ENCODE results near the gene MTRF1L.
"Not testable (repeated sequence)": the region's sequence is repeated elsewhere in the genome, so short reads cannot be mapped to it uniquely, and the experiment has no call there.

Gene MTRF1L

GRCh38 chr6:152966168-152966894 is 36.2 kb downstream of the MTRF1L start:
- DNase-seq = not testable (repeated sequence)

GRCh38 chr6:152959333-152959732 is 43.2 kb downstream of the MTRF1L start:
- DNase-seq = no peak

DNA sequence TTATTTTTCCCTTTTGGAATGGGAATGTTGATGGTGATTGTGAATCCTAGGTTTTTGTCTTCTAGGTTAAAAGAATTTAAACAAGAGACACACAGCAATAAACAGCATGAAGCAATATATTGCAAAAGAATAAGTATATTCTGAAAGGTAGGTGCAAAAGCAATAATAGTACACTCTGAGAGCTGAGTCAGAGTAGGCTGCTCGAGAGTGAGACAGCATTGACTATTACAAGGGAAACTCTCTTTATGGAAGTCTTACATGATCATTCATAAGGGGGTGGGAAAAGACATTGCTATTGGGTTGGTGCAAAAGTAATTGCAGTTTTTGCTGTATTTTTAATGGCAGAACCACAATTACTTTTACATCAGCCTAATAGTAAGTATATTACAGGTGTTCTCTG is 44.7 kb downstream of the MTRF1L start:
- DNase-seq = no peak

- no peak for DNase-seq
Measured at GRCh38 chr6:152954443-152954842, 48.1 kb downstream of the MTRF1L start.

GRCh38 chr6:152952866-152953509 is 49.5 kb downstream of the MTRF1L start:
- no peak for DNase-seq

DNA sequence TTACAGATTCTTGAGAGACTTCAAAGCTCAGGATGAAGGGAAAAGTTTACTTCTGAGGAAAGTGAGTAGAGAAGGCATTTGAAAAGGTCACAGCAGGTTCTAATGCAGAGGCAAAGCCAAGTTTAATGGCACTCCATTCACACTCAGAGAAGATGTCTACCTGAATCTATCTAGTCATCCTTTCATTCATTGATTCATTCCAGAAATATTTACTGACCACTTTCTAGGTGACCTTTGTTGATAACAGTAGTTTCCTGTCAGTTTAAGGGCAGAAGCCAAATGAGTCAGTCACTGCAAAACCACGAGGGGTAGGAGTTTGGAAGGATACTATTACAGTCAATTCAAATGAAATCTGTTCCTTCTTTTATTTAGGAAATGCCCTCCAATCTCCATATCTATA is 50.5 kb downstream of the MTRF1L start:
- no peak for DNase-seq

DNA sequence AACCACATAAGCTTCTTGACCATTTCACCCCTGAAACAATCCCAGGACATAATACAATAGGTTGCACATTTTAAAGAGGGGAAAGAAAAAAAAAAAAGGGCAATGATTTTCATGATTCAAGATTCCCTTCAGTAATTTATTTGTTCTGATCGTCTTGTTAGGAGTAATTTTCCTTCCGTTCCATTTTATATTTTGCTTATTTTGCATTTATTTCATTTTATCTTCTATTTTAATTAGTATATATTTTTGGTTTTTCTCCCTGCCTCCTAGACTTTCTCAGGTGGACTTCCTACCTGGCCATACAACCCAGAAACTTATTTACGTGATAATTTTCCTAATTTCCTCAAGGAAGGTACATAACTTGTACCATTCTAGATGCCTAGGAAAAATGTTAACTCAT is 52.3 kb downstream of the MTRF1L start:
- DNase-seq = no peak

DNA sequence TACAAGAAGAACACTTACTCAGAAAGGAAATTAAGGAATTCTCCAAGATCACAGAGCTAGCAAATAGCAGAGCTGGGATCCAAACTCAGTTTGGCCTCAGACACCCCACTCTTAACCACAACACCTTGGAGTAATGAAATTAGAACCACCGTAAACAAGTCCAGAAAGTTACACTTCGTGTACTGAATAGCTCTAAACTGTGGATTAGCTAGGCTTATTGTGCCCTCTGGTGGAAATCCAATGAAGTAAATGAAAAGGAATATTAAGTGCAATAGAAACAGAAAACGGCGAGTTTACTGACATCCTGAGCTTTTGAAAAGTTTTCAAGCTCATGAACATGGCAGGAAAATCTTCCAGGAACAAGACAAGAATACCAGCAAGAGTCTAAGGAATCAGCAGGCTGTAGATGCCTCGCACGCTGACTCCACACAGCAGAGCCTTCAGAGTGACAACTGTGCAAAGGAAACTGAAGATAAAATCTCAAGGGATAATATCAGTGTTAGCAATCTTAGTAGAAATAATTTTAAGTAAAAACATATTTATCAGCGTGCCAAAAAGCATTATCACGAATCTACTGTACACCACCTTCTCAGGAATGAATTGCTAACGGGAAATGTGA is 54.2 kb downstream of the MTRF1L start:
- DNase-seq = peak in 1 of 2 donors; percentile 56

DNA sequence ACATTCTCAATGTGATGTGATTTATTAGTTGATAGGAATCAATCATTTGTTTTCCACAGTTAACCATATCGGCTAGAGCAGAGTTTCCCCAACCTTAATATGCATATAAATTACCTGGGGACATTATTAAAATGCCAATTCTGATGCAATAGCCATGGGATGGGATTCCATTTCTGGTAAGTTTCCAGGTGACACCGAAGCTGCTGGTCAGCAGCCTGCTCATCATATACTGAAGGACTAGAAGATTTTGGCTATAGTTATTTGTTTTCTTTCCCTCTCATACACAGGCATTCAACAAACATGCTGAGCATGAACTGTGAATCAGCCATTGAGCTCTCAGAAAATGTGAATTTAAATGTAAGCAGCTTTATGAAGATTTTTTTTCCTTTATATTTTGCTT is 55.5 kb downstream of the MTRF1L start:
- DNase-seq = no peak

DNA sequence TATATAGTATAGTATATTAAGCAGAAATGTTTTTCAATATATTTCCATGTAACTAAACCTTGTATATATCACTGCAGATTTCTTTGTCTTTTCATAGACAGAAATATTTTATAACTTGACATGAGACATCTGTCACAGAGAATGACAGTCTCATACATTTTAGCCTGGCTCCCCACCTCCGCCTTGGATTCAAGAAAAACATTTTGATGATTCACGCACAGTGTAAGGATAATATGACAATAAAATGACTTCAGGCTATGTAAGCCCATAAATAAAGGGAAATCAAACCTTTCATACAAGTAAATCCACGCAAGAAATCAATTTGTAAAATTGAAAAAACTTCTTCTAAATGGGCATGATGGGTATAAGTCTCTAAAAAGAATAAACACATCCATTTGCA is 56.0 kb downstream of the MTRF1L start:
- DNase-seq = no peak

DNA sequence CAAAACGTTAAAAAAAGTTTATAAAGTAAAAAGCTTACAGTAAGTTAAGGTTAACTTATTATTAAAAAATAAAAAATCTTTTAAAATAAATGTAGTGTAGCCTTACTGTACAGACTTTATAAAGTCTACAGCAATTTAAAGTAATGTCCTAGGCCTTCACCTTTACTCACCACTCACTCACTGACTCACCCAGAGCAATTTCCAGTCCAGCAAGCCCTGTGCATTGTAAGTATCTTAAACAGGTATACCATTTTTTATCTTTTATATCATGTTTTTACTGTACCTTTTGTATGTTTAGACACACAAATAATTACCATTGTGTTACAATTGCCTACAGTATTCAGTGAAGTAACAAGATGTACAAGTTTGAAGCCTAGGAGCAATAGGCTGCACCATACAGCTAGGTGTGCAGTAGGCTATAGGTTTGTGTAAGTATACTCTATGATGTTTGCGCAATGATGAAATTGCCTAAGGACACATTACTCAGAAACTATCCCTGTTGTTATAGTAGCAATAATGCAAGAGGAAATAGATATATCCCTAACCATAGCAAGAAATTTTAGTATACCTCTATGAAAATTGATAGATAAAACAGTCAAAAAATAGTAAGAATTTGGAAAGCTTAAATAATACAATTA is 59.1 kb downstream of the MTRF1L start:
- DNase-seq = no peak

- no peak for DNase-seq
Measured at GRCh38 chr6:152942319-152942869, 60.1 kb downstream of the MTRF1L start.

DNA sequence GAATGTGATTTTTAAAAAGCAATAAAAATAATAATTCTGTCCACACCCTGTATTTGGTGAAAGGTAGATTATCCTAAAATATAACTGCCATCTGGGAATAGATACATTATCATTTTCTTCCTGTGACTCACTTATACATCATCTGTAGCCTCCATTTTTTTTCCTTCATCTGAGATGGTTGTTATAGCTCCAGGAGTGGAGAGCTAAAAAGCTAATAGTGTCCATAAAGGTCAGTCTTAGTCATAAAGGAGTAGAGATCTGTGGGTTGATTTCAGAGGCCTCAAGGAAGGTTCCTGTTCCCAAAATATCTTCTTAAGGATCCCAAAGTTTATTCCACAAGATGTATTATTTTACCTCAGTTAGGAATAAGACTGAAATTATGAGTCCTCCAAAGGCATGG is 60.8 kb downstream of the MTRF1L start:
- no peak for DNase-seq
